Right atrium auricular region (tissue), 2 donors: Measurements from ENCODE around the gene FGF14. TPM values are rescaled to one million over a fixed set of nuclear protein-coding genes. Genes with fewer than 3 reads are reported as not detected.

ENCODE experiments used
- DNase-seq: peaks from one replicate; pipeline ENCODE4 v3.0.0-alpha.2; 2019; ENCODE audit warnings: low spot score
- H3K27ac ChIP-seq, 2 donors: fragments of 200-600 bp; sonication (generic); 1 replicate in 1 of 2; 2 replicates in 1 of 2; pipeline ENCODE4 v1.5.1; 2016 to 2019
- H3K27me3 ChIP-seq, 2 donors: fragments of 200-600 bp; sonication (generic); one replicate each; pipeline versions ENCODE4 v1.5.1 to v1.6.0; 2017 to 2019
- H3K36me3 ChIP-seq: fragments of 200-600 bp; sonication (generic); one replicate; pipeline ENCODE4 v1.5.1; 2016
- H3K4me1 ChIP-seq, 2 donors: fragments of 200-600 bp; sonication (generic); one replicate each; pipeline versions ENCODE4 v1.5.1 to v1.6.0; 2017 to 2019
- H3K4me3 ChIP-seq, 2 donors: fragments of 200-600 bp; sonication (generic); 1 replicate in 1 of 2; 2 replicates in 1 of 2; pipeline ENCODE4 v1.5.1; 2017 to 2019; ENCODE audit warnings: mild to moderate bottlenecking in 1 of 2, moderate library complexity in 1 of 2
- H3K9me3 ChIP-seq, 2 donors: fragments of 200-600 bp; sonication (generic); one replicate each; pipeline ENCODE4 v1.5.1; 2019
- CTCF ChIP-seq, 2 donors: fragments of 200-600 bp; sonication (generic); IDR thresholded peaks; one replicate each; pipeline ENCODE4 v1.5.1; 2019; ENCODE audit warnings: antibody characterized with exemption in 2 of 2
- total RNA-seq, 2 donors: library from RNA; depleted of rRNA; stranded (reverse); fragments of >200 nt; gene quantifications; one replicate each; pipeline ENCODE4 v1.1.0, GENCODE V29; 2016

Gene FGF14
- total RNA-seq, 2 donors from 2014 or later: 1.3 to 1.7 TPM

- no peaks in the 10 kb centered on the region for H3K4me1 ChIP-seq
- H3K27me3 ChIP-seq: no peaks in the 10 kb centered on the region
- TF ChIP-seq CTCF (IDR thresholded peaks at IDR 0.05): no peak
- no peak overlapping the region for H3K4me3 ChIP-seq
- DNase-seq: no peak
- H3K9me3 ChIP-seq: no peaks in the 10 kb centered on the region
- no peak overlapping the region for H3K27ac ChIP-seq
- H3K36me3 ChIP-seq: no peaks in the 10 kb centered on the region
Measured at GRCh38 chr13:102347490-102347889, 54.4 kb downstream of the FGF14 start.

GRCh38 chr13:102346769-102347168 lies 55.1 kb downstream of the FGF14 start:
- Histone ChIP-seq H3K27me3 (no peaks in the 10 kb centered on the region), H3K9me3 (no peaks in the 10 kb centered on the region), H3K27ac (no peak overlapping the region), H3K4me1 (no peaks in the 10 kb centered on the region), H3K36me3 (no peaks in the 10 kb centered on the region), H3K4me3 (no peak overlapping the region)
- DNase-seq: no peak
- TF ChIP-seq CTCF (IDR thresholded peaks at IDR 0.05): no peak

GRCh38 chr13:102344410-102344809 lies 57.4 kb downstream of the FGF14 start:
- Histone ChIP-seq H3K36me3 (no peaks in the 10 kb centered on the region), H3K27me3 (no peaks in the 10 kb centered on the region), H3K9me3 (no peaks in the 10 kb centered on the region), H3K4me3 (no peak overlapping the region), H3K27ac (no peak overlapping the region), H3K4me1 (no peaks in the 10 kb centered on the region)
- TF ChIP-seq CTCF (IDR thresholded peaks at IDR 0.05): no peak
- no peak for DNase-seq

GRCh38 chr13:102333320-102334198 lies 68.3 kb downstream of the FGF14 start:
- Histone ChIP-seq H3K9me3 (no peaks in the 10 kb centered on the region), H3K27me3 (no peaks in the 10 kb centered on the region), H3K36me3 (no peaks in the 10 kb centered on the region), H3K4me3 (no peak overlapping the region), H3K27ac (no peak overlapping the region), H3K4me1 (no peaks in the 10 kb centered on the region)
- TF ChIP-seq CTCF (IDR thresholded peaks at IDR 0.05): no peak
- DNase-seq: no peak

- Histone ChIP-seq H3K36me3 (no peaks in the 10 kb centered on the region), H3K27ac (no peak overlapping the region), H3K4me3 (no peak overlapping the region), H3K27me3 (no peaks in the 10 kb centered on the region), H3K9me3 (no peaks in the 10 kb centered on the region), H3K4me1 (no peaks in the 10 kb centered on the region)
- TF ChIP-seq CTCF (IDR thresholded peaks at IDR 0.05): no peak
- DNase-seq: no peak
Measured at GRCh38 chr13:102328909-102329308, 72.9 kb downstream of the FGF14 start.
